Stomach (tissue), 9 donors: ENCODE measurements around the gene DEFB124. TPM values are rescaled to one million over a fixed set of nuclear protein-coding genes. Genes with fewer than 3 reads are reported as not detected.

Experiments
- DNase-seq, 2 donors: peaks; one replicate each; pipeline versions ENCODE4 v3.0.0 to v3.0.0-alpha.2; 2013 to 2019
- H3K27ac ChIP-seq, 5 donors: fragments of 200-600 bp in 4 of 5; sonication (generic) in 4 of 5; one replicate each; pipeline ENCODE4 v1.5.1; 2013 to 2019; ENCODE audit warnings: mild to moderate bottlenecking in 1 of 5, moderate library complexity in 1 of 5
- H3K27me3 ChIP-seq, 3 donors: fragments of 200-600 bp; sonication (generic); one replicate each; pipeline ENCODE4 v1.5.1; 2017 to 2019; ENCODE audit warnings: mixed run types in 1 of 3
- H3K36me3 ChIP-seq, 4 donors: fragments of 200-600 bp; sonication (generic); 1 replicate in 3 of 4; 2 replicates in 1 of 4; pipeline ENCODE4 v1.5.1; 2016 to 2019
- H3K4me1 ChIP-seq, 4 donors: fragments of 200-600 bp; sonication (generic); one replicate each; pipeline ENCODE4 v1.5.1; 2016 to 2019
- H3K4me3 ChIP-seq, 4 donors: fragments of 200-600 bp; sonication (generic) in 3 of 4; one replicate each; pipeline ENCODE4 v1.5.1; 2016 to 2019; ENCODE audit warnings: mild to moderate bottlenecking in 1 of 4
- H3K9me3 ChIP-seq, 4 donors: fragments of 200-600 bp; sonication (generic); one replicate each; pipeline ENCODE4 v1.5.1; 2016 to 2019
- EP300 ChIP-seq: sonication (generic); formaldehyde crosslinking; IDR thresholded peaks from one replicate; pipeline ENCODE4 v1.6.1; 2017; ENCODE audit warnings: antibody characterized with exemption
- POLR2A ChIP-seq, 4 donors: fragments of 450-650 bp; IDR thresholded peaks; one replicate each; pipeline ENCODE4 v1.6.1; 2016; ENCODE audit warnings: antibody characterized with exemption in 4 of 4, control low read depth in 2 of 4, mild to moderate bottlenecking in 1 of 4, moderate library complexity in 1 of 4
- POLR2AphosphoS5 ChIP-seq, 3 donors: sonication (generic); formaldehyde crosslinking; IDR thresholded peaks; one replicate each; pipeline ENCODE4 v1.6.1; 2016; ENCODE audit warnings: antibody characterized with exemption in 3 of 3
- WGBS, 5 donors: extraction: QIAGEN DNeasy Blood & Tissue Kit in 3 of 5; methylation state at CpG; one replicate each; pipeline versions ENCODE4 v1.1.5 to v1.1.7; 2013 to 2018; 5-methylcytosine and 5-hydroxymethylcytosine counted together
- intact Hi-C: fragments of 100-400 bp; cut with DNase I; formaldehyde crosslinking; loops from one replicate; pipeline ENCODE4 v1.15.1; 2023; ENCODE audit warnings: low total_unique reads
- polyA plus RNA-seq, 3 donors: library from polyadenylated mRNA; stranded (reverse); fragments of 200-250 nt; gene quantifications; one replicate each; pipeline ENCODE4 v1.2.3, GENCODE V29; 2013
- total RNA-seq, 5 donors: library from RNA; depleted of rRNA; stranded (reverse); fragments of >200 nt; gene quantifications; one replicate each; pipeline versions ENCODE4 v1.1.0 to v1.2.3, GENCODE V29; 2014 to 2016
- TF ChIP-seq, protein P1 (sequence below), 7 experiments: fragments of 450-650 bp in 4 of 7; fragments of 200-600 bp in 3 of 7; sonication (generic) in 3 of 7; IDR thresholded peaks; one replicate each; pipeline ENCODE4 v1.5.1; 2016 to 2019; ENCODE audit warnings: antibody characterized with exemption in 7 of 7, control low read depth in 2 of 7, mild to moderate bottlenecking in 1 of 7
- donor health status: healthy with polysubstance abuse.
- donor health status: Bipolar disorder and iron deficiency.
- donor health status: healthy.

Gene DEFB124
- total and polyA plus RNA-seq, 8 donors: 0.28 to 1.1 TPM; not detected in 6

DNA sequence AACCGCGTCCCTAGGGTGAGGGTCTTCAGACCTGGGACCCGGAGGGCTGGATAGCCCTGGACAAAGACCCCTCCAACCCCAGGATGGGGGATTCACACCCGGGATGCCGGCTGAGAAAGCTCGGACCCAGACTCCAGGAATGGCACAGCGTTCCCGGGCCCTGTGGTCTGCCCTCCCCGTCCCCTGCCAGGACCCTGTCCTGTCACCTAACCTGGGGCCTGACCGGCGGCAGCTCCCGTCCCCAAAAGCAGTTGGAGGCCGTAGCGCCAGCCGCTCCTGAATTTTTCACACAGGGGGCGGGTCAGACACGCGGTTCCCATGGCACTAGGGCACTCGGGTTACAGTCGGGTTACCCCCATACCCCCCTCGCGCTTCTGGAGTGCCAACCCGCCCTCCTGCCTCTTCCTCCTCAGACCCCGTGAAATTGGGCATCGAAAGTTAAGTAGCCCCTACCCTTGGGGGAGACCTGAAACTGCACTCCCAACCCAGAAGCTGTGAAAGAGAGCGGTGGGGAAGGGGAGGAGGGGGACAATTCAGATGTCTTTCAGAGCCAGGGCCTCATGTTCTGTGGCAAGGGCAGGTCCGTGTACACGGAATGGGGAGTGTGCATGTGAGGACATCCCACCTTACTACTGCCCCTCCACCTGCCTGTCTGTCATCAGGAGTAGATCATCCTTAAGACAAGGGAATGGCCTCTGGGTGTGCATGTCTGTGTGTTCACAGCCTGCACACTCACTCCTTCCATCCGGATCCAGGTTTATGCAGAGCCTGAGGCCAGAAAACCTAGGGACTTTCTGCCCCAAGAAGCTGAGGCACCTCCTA lies 756 bp upstream of the DEFB124 start:
- Histone ChIP-seq H3K27ac (peak overlapping the region in 4 of 5 donors; percentile 4 to 73 (median 47)), H3K4me3 (peak overlapping the region; percentile 37 to 46 (median 44)), H3K36me3 (no peaks in the 10 kb centered on the region), H3K4me1 (peaks cover 10 to 21% (median 13%) of the 10 kb centered on the region in 4 donors), H3K9me3 (no peaks in the 10 kb centered on the region), H3K27me3 (peaks cover 0 to 46% (median 20%) of the 10 kb centered on the region in 3 donors)
- 4 to 11% (median 6%) methylated on average over 13 to 29 of the region's 29 CpGs for WGBS, 5 donors
- TF ChIP-seq, protein P1, sequence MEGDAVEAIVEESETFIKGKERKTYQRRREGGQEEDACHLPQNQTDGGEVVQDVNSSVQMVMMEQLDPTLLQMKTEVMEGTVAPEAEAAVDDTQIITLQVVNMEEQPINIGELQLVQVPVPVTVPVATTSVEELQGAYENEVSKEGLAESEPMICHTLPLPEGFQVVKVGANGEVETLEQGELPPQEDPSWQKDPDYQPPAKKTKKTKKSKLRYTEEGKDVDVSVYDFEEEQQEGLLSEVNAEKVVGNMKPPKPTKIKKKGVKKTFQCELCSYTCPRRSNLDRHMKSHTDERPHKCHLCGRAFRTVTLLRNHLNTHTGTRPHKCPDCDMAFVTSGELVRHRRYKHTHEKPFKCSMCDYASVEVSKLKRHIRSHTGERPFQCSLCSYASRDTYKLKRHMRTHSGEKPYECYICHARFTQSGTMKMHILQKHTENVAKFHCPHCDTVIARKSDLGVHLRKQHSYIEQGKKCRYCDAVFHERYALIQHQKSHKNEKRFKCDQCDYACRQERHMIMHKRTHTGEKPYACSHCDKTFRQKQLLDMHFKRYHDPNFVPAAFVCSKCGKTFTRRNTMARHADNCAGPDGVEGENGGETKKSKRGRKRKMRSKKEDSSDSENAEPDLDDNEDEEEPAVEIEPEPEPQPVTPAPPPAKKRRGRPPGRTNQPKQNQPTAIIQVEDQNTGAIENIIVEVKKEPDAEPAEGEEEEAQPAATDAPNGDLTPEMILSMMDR (IDR thresholded peaks at IDR 0.05): no peak
- TF ChIP-seq EP300 (no peak), POLR2AphosphoS5 (IDR thresholded peaks at IDR 0.05) (no peak), POLR2A (IDR thresholded peaks at IDR 0.05) (no peak)
- peak in 1 of 2 donors; percentile 27 for DNase-seq
- intact Hi-C loops: no loop called here

DNA sequence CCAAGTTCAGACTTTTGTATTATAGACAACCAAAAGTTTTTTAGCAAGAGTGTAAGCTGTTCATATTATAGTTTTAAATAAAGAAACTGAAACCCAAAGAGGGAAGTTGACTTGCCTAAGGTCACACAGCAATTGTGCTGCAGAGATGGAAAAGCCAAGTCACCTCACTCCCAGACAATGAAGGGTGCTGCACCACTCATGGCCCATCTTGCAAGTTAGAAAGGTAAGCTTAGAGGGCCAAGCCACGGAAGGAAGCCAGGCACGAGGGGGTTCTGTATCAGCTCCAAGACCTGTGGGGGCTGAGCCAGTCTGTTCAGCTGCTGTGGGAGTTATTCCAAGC lies 860 bp downstream of the DEFB124 start:
- Histone ChIP-seq H3K4me1 (peaks cover 10 to 21% (median 13%) of the 10 kb centered on the region in 4 donors), H3K4me3 (no peak overlapping the region), H3K9me3 (no peaks in the 10 kb centered on the region), H3K36me3 (no peaks in the 10 kb centered on the region), H3K27me3 (peaks cover 0 to 46% (median 20%) of the 10 kb centered on the region in 3 donors), H3K27ac (no peak overlapping the region)
- no peak for DNase-seq
- WGBS, 5 donors: 44 to 84% (median 59%) methylated on average over 2 of the region's 2 CpGs
- intact Hi-C loops: no loop called here
- TF ChIP-seq POLR2A (IDR thresholded peaks at IDR 0.05) (no peak), POLR2AphosphoS5 (IDR thresholded peaks at IDR 0.05) (no peak), EP300 (no peak)
- TF ChIP-seq, protein P1 (IDR thresholded peaks at IDR 0.05): no peak

DNA sequence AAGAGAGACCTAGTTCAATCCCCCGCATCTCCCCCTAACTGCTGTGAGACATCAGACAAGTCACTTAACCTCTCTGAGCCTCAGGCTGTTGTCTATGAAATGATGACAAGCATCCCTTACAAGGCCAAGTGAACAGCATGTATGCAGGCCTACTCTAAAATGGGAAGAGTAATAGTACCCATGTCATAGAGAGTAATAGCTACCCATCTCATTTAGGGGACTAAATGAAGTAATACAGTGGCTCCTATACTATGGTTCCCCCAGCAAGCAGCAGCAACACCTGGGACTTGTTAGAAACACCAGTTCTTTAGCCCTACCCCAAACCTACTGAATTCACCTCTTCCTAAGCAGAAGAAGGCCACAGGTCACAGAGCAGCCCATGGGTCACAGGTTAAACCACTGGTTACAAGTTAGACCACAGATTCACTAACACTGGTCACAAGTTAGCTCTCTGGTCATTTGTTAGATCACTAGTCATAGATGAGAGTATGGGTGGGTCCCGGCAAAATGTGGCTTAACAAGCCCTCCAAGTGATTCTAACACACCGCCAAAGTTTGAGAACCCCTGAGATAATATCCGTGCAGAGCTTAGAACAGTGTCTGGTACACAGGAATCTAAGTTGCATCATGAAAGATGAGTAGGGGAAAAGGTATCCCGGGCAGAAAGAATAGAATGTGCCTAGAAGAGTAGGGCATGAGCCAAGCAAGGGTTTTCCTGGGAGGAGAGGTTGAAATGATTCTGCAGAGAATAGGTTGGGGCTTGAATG lies 1.4 kb downstream of the DEFB124 start:
- TF ChIP-seq POLR2A (IDR thresholded peaks at IDR 0.05) (no peak), EP300 (no peak), POLR2AphosphoS5 (IDR thresholded peaks at IDR 0.05) (no peak)
- TF ChIP-seq, protein P1 (IDR thresholded peaks at IDR 0.05): no peak
- intact Hi-C loops: no loop called here
- Histone ChIP-seq H3K4me3 (no peak overlapping the region), H3K27me3 (peaks cover 0 to 46% (median 20%) of the 10 kb centered on the region in 3 donors), H3K9me3 (no peaks in the 10 kb centered on the region), H3K36me3 (no peaks in the 10 kb centered on the region), H3K4me1 (peaks cover 10 to 21% (median 13%) of the 10 kb centered on the region in 4 donors), H3K27ac (no peak overlapping the region)
- no peak for DNase-seq
- 84 to 92% (median 90%) methylated on average over 5 of the region's 5 CpGs for WGBS, 5 donors
